Cardiac muscle cell (in vitro differentiated cells and primary cell): ENCODE data around the gene HDAC7. TPM values are rescaled to one million over a fixed set of nuclear protein-coding genes. Genes with fewer than 3 reads are reported as not detected.

Experiments used
- DNase-seq, 2 donors: peaks; one replicate each; pipeline versions ENCODE4 v3.0.0 to v3.0.0-alpha.2; 2010 to 2017; ENCODE audit warnings: low read depth in 1 of 2, low spot score in 1 of 2
- H3K27ac ChIP-seq: fragments of 200-600 bp; sonication (generic); 2 replicates; pipeline ENCODE4 v1.5.1; 2016
- H3K27me3 ChIP-seq: fragments of 200-600 bp; sonication (generic); 2 replicates; pipeline ENCODE4 v1.6.0; 2016; ENCODE audit warnings: control low read depth
- H3K36me3 ChIP-seq: fragments of 200-600 bp; sonication (generic); 2 replicates; pipeline ENCODE4 v1.5.1; 2016; ENCODE audit warnings: control low read depth
- H3K4me1 ChIP-seq: fragments of 200-600 bp; sonication (generic); 2 replicates; pipeline ENCODE4 v1.8.1; 2017; ENCODE audit warnings: low read depth, mild to moderate bottlenecking, mixed run types
- H3K4me3 ChIP-seq: fragments of 200-600 bp; sonication (generic); 2 replicates; pipeline ENCODE4 v1.5.1; 2016; ENCODE audit warnings: mild to moderate bottlenecking
- H3K9me3 ChIP-seq: fragments of 200-600 bp; sonication (generic); 2 replicates; pipeline ENCODE4 v1.5.1; 2017; ENCODE audit warnings: low read depth, mild to moderate bottlenecking, control low read depth
- CTCF ChIP-seq: IDR thresholded peaks from 2 replicates; pipeline ENCODE4 v1.5.1; 2012; ENCODE audit warnings: low read depth, mild to moderate bottlenecking, low read length
- polyA plus RNA-seq: library from polyadenylated mRNA; unstranded; fragments of >200 nt; fragmentation: Nextera tagmentation; extraction: Ambion mirVana; gene quantifications from 2 replicates; pipeline ENCODE4 v1.2.1, GENCODE V29; 2016
- total RNA-seq: library from RNA; depleted of rRNA; stranded (reverse); fragments of >200 nt; gene quantifications from 2 replicates; pipeline ENCODE4 v1.2.3, GENCODE V29; 2016

HDAC7 gene
- total and polyA plus RNA-seq, 2 experiments from 2014 or later, result 43.7 to 93.0 TPM

- Histone ChIP-seq H3K36me3 (peaks cover 41% of the 10 kb centered on the region), H3K27me3 (no peaks in the 10 kb centered on the region), H3K4me3 (no peak overlapping the region), H3K9me3 (no peaks in the 10 kb centered on the region), H3K4me1 (no peaks in the 10 kb centered on the region), H3K27ac (peak overlapping the region; percentile 43)
- DNase-seq, result no peak
- TF ChIP-seq CTCF, result no peak
Observed at GRCh38 chr12:47783821-47784819, 35.6 kb downstream of the HDAC7 start.

GRCh38 chr12:47783024-47783755 is 36.5 kb downstream of the HDAC7 start:
- H3K36me3 ChIP-seq, result peaks cover 35% of the 10 kb centered on the region
- H3K4me3 ChIP-seq, result no peak overlapping the region
- no peaks in the 10 kb centered on the region for H3K4me1 ChIP-seq
- TF ChIP-seq CTCF, result no peak
- DNase-seq, result no peak
- H3K27me3 ChIP-seq, result no peaks in the 10 kb centered on the region
- H3K27ac ChIP-seq, result peak overlapping the region; percentile 43
- H3K9me3 ChIP-seq, result no peaks in the 10 kb centered on the region

GRCh38 chr12:47782372-47782770 is 37.3 kb downstream of the HDAC7 start:
- H3K27me3 ChIP-seq, result no peaks in the 10 kb centered on the region
- peaks cover 27% of the 10 kb centered on the region for H3K36me3 ChIP-seq
- TF ChIP-seq CTCF, result no peak
- no peaks in the 10 kb centered on the region for H3K9me3 ChIP-seq
- H3K27ac ChIP-seq, result peak overlapping the region; percentile 64
- DNase-seq, result no peak
- H3K4me3 ChIP-seq, result no peak overlapping the region
- H3K4me1 ChIP-seq, result no peaks in the 10 kb centered on the region

- H3K36me3 ChIP-seq, result peaks cover 23% of the 10 kb centered on the region
- no peaks in the 10 kb centered on the region for H3K27me3 ChIP-seq
- DNase-seq, result no peak
- no peaks in the 10 kb centered on the region for H3K4me1 ChIP-seq
- no peaks in the 10 kb centered on the region for H3K9me3 ChIP-seq
- no peak overlapping the region for H3K4me3 ChIP-seq
- peak overlapping the region; percentile 64 for H3K27ac ChIP-seq
- no peak for TF ChIP-seq CTCF
Observed at GRCh38 chr12:47781479-47782371, 38.0 kb downstream of the HDAC7 start.

- TF ChIP-seq CTCF, result no peak
- H3K9me3 ChIP-seq, result no peaks in the 10 kb centered on the region
- DNase-seq, result no peak
- no peaks in the 10 kb centered on the region for H3K27me3 ChIP-seq
- no peak overlapping the region for H3K4me3 ChIP-seq
- no peak overlapping the region for H3K27ac ChIP-seq
- peaks cover 9% of the 10 kb centered on the region for H3K36me3 ChIP-seq
- H3K4me1 ChIP-seq, result no peaks in the 10 kb centered on the region
Observed at GRCh38 chr12:47779943-47780504, 39.7 kb downstream of the HDAC7 start.
